ENCODE results near the gene NUP54. TPM values are rescaled to one million over a fixed set of nuclear protein-coding genes. Genes with fewer than 3 reads are reported as not detected.

The NUP54 gene
- total and polyA plus RNA-seq, 9 of the 15 experiments (the other 6 are each of a cell fraction or from before 2014, with no cell fraction given), result 29.6 to 115 (median 67.7) TPM

DNA sequence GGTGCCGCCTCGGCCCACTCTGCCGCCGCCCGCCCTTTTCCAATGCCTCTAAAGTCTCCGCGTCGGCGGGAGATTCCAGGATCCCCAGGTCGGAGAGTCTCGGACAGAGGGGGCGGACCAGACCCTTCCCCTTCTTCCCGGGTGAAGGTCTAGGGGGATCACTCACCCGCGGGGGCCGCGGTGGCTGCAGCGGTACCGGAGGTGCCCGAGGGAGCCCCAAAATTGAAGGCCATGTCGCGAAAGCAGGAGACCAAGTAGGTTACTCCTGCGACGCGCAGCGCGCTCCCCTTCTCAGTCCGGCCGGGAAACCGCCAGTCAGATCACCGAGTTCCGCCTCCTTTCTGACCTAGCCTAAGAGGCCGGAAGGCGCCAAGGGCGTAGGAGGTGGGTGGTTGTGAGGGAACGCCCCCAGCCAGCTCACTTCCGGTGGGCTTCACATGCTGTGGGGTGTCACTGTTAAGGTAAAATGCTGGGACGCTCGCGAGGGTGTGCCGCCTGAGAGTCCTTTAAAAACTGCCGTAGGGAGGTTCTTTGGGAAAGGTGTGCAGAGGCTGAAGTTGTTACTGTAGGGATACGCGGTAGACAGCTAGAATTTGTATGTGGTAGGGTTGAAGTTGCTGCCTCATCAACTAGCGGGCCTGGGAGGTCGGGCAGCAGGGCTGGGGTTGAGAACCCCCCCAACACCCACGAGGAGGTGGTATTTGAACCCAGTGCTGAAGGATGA, at the start of gene NUP54 (continued):
- TF ChIP-seq, protein P1, sequence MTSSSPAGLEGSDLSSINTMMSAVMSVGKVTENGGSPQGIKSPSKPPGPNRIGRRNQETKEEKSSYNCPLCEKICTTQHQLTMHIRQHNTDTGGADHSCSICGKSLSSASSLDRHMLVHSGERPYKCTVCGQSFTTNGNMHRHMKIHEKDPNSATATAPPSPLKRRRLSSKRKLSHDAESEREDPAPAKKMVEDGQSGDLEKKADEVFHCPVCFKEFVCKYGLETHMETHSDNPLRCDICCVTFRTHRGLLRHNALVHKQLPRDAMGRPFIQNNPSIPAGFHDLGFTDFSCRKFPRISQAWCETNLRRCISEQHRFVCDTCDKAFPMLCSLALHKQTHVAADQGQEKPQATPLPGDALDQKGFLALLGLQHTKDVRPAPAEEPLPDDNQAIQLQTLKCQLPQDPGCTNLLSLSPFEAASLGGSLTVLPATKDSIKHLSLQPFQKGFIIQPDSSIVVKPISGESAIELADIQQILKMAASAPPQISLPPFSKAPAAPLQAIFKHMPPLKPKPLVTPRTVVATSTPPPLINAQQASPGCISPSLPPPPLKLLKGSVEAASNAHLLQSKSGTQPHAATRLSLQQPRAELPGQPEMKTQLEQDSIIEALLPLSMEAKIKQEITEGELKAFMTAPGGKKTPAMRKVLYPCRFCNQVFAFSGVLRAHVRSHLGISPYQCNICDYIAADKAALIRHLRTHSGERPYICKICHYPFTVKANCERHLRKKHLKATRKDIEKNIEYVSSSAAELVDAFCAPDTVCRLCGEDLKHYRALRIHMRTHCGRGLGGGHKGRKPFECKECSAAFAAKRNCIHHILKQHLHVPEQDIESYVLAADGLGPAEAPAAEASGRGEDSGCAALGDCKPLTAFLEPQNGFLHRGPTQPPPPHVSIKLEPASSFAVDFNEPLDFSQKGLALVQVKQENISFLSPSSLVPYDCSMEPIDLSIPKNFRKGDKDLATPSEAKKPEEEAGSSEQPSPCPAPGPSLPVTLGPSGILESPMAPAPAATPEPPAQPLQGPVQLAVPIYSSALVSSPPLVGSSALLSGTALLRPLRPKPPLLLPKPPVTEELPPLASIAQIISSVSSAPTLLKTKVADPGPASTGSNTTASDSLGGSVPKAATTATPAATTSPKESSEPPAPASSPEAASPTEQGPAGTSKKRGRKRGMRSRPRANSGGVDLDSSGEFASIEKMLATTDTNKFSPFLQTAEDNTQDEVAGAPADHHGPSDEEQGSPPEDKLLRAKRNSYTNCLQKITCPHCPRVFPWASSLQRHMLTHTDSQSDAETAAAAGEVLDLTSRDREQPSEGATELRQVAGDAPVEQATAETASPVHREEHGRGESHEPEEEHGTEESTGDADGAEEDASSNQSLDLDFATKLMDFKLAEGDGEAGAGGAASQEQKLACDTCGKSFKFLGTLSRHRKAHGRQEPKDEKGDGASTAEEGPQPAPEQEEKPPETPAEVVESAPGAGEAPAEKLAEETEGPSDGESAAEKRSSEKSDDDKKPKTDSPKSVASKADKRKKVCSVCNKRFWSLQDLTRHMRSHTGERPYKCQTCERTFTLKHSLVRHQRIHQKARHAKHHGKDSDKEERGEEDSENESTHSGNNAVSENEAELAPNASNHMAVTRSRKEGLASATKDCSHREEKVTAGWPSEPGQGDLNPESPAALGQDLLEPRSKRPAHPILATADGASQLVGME (CRISPR knock-in tag; IDR thresholded peaks at IDR 0.05), result 0 out of 2 replicates have a peak, but pooled peaks have one; percentile 31
- TF ChIP-seq TAL1 (IDR thresholded peaks at IDR 0.05) (no peak), HNRNPK (IDR thresholded peaks at IDR 0.05; ENCODE audit: low read depth, low read length, poor library complexity, severe bottlenecking) (no peak), ARID2 (IDR thresholded peaks at IDR 0.05) (no peak), TCF3 (CRISPR knock-in tag; IDR thresholded peaks at IDR 0.05) (no peak; the same call in 1 of the 2 replicates), EGR1 (conservative IDR thresholded peaks at IDR 0.05) (peak; percentile 93), SAP30 (IDR thresholded peaks at IDR 0.05; ENCODE audit: borderline replicate concordance, insufficient read depth, low read depth, low read length, poor library complexity, severe bottlenecking) (peak; percentile 69), POLR3A (IDR thresholded peaks at IDR 0.05; ENCODE audit: borderline replicate concordance, extremely low read depth, insufficient read depth, insufficient read length) (no peak), SP2 (IDR thresholded peaks at IDR 0.05; ENCODE audit: extremely low read depth, low read depth, low read length, poor library complexity, severe bottlenecking) (peak; percentile 6), ETV5 (CRISPR knock-in tag; IDR thresholded peaks at IDR 0.05; ENCODE audit: low read depth) (peak; percentile 94), HOXB6 (CRISPR knock-in tag; IDR thresholded peaks at IDR 0.05; ENCODE audit: borderline replicate concordance) (no peak), ZZZ3 (IDR thresholded peaks at IDR 0.05) (no peak), MAZ (CRISPR knock-in tag; conservative IDR thresholded peaks at IDR 0.05 in 1 of 2, IDR thresholded peaks at IDR 0.05 in 1 of 2) (peak; percentile 63 to 82), STAG1 (CRISPR knock-in tag; IDR thresholded peaks at IDR 0.05; ENCODE audit: borderline replicate concordance) (no peak), PRPF4 (IDR thresholded peaks at IDR 0.05; ENCODE audit: insufficient read depth, low read depth, low read length, poor library complexity, severe bottlenecking) (peak; percentile 67), ZFP30 (CRISPR knock-in tag; IDR thresholded peaks at IDR 0.05; ENCODE audit: borderline replicate concordance) (no peak)
- TF ChIP-seq, protein P2, sequence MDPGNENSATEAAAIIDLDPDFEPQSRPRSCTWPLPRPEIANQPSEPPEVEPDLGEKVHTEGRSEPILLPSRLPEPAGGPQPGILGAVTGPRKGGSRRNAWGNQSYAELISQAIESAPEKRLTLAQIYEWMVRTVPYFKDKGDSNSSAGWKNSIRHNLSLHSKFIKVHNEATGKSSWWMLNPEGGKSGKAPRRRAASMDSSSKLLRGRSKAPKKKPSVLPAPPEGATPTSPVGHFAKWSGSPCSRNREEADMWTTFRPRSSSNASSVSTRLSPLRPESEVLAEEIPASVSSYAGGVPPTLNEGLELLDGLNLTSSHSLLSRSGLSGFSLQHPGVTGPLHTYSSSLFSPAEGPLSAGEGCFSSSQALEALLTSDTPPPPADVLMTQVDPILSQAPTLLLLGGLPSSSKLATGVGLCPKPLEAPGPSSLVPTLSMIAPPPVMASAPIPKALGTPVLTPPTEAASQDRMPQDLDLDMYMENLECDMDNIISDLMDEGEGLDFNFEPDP (CRISPR knock-in tag; IDR thresholded peaks at IDR 0.05), result no peak
- TF ChIP-seq, protein P3, sequence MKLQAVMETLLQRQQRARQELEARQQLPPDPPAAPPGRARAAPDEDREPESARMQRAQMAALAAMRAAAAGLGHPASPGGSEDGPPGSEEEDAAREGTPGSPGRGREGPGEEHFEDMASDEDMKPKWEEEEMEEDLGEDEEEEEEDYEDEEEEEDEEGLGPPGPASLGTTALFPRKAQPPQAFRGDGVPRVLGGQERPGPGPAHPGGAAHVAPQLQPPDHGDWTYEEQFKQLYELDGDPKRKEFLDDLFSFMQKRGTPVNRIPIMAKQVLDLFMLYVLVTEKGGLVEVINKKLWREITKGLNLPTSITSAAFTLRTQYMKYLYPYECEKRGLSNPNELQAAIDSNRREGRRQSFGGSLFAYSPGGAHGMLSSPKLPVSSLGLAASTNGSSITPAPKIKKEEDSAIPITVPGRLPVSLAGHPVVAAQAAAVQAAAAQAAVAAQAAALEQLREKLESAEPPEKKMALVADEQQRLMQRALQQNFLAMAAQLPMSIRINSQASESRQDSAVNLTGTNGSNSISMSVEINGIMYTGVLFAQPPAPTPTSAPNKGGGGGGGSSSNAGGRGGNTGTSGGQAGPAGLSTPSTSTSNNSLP (IDR thresholded peaks at IDR 0.05; ENCODE audit: borderline replicate concordance, low read depth, low read length), result no peak

Measured in K562 (cell line).